Neuronal stem cell (in vitro differentiated cells): ENCODE measurements around the gene FBXO2.

Experiments
- DNase-seq: peaks from one replicate; pipeline ENCODE4 v3.0.0-alpha.2; 2013; ENCODE audit warnings: low spot score
- H2AFZ ChIP-seq: one replicate; pipeline ENCODE4 v1.6.1; 2013; ENCODE audit warnings: mild to moderate bottlenecking, low read length, inconsistent platforms
- H2AK5ac ChIP-seq: 2 replicates; pipeline ENCODE4 v1.6.1; 2013; ENCODE audit warnings: low read depth, mild to moderate bottlenecking, inconsistent platforms, low read length, moderate library complexity, mixed read lengths
- H2BK120ac ChIP-seq: 2 replicates; pipeline ENCODE4 v1.6.1; 2013; ENCODE audit warnings: low read depth, mild to moderate bottlenecking, inconsistent platforms, low read length, moderate library complexity, mixed read lengths
- H2BK12ac ChIP-seq: one replicate; pipeline ENCODE4 v1.6.1; 2013; ENCODE audit warnings: low read length, inconsistent platforms
- H2BK15ac ChIP-seq: 2 replicates; pipeline ENCODE4 v1.6.1; 2013; ENCODE audit warnings: mild to moderate bottlenecking, low read length, inconsistent platforms, mixed read lengths
- H2BK5ac ChIP-seq: one replicate; pipeline ENCODE4 v1.6.1; 2013; ENCODE audit warnings: inconsistent platforms, mild to moderate bottlenecking, low read length, moderate library complexity
- H3K14ac ChIP-seq: one replicate; pipeline ENCODE4 v1.6.1; 2013; ENCODE audit warnings: low read length, inconsistent platforms
- H3K18ac ChIP-seq: 2 replicates; pipeline ENCODE4 v1.6.1; 2013; ENCODE audit warnings: low read length, inconsistent platforms
- H3K23ac ChIP-seq: 2 replicates; pipeline ENCODE4 v1.6.1; 2013; ENCODE audit warnings: low read depth, mild to moderate bottlenecking, mixed read lengths, low read length, inconsistent platforms; ENCODE audit not compliant: poor library complexity
- H3K27ac ChIP-seq: replicated peaks from 3 replicates; pipeline ENCODE4 v1.5.1; 2013; ENCODE audit warnings: low read length, inconsistent platforms
- H3K27me3 ChIP-seq, 3 experiments: 2 replicates each; pipeline ENCODE4 v1.6.1; 2013; ENCODE audit warnings: low read length in 3 of 3, mild to moderate bottlenecking in 2 of 3, inconsistent platforms in 1 of 3, low read depth in 1 of 3, mixed read lengths in 1 of 3, moderate library complexity in 1 of 3; ENCODE audit not compliant: control insufficient read depth in 3 of 3, insufficient read depth in 3 of 3
- H3K36me3 ChIP-seq, 2 donors: replicated peaks in 1 of 2; 2 replicates each; pipeline ENCODE4 v1.6.1; 2013; ENCODE audit warnings: low read length in 2 of 2; ENCODE audit not compliant: control insufficient read depth in 2 of 2, insufficient read depth in 2 of 2
- H3K4ac ChIP-seq: 2 replicates; pipeline ENCODE4 v1.6.1; 2013; ENCODE audit warnings: inconsistent platforms, mild to moderate bottlenecking, low read length, moderate library complexity
- H3K4me1 ChIP-seq, 2 donors: 1 replicate in 1 of 2; 2 replicates in 1 of 2; pipeline ENCODE4 v1.6.1; 2013; ENCODE audit warnings: low read length in 2 of 2, low read depth in 1 of 2; ENCODE audit not compliant: control insufficient read depth in 2 of 2, insufficient read depth in 1 of 2
- H3K4me2 ChIP-seq: one replicate; pipeline ENCODE4 v1.6.1; 2013; ENCODE audit warnings: mild to moderate bottlenecking, low read length, inconsistent platforms; ENCODE audit not compliant: insufficient read depth, poor library complexity, severe bottlenecking
- H3K4me3 ChIP-seq, 2 donors: 2 replicates each; pipeline ENCODE4 v1.5.1; 2013; ENCODE audit warnings: low read length in 2 of 2, mild to moderate bottlenecking in 2 of 2, inconsistent platforms in 1 of 2, moderate library complexity in 1 of 2
- H3K79me1 ChIP-seq: one replicate; pipeline ENCODE4 v1.6.1; 2013; ENCODE audit warnings: low read depth, mild to moderate bottlenecking, inconsistent platforms, low read length, moderate library complexity
- H3K9ac ChIP-seq: one replicate; pipeline ENCODE4 v1.6.1; 2013; ENCODE audit warnings: mild to moderate bottlenecking, low read depth, low read length, inconsistent platforms; ENCODE audit not compliant: poor library complexity
- H3K9me3 ChIP-seq, 2 donors: replicated peaks in 1 of 2; 2 replicates each; pipeline versions ENCODE3 to v1.6.1; 2013; ENCODE audit warnings: low read length in 2 of 2, mild to moderate bottlenecking in 2 of 2, inconsistent platforms in 1 of 2, low read depth in 1 of 2, mixed read lengths in 1 of 2, moderate library complexity in 1 of 2; ENCODE audit not compliant: control insufficient read depth in 2 of 2, insufficient read depth in 1 of 2
- H4K8ac ChIP-seq: one replicate; pipeline ENCODE4 v1.6.1; 2013; ENCODE audit warnings: low read depth, mild to moderate bottlenecking, inconsistent platforms, low read length, moderate library complexity
- H4K91ac ChIP-seq: one replicate; pipeline ENCODE4 v1.6.1; 2013; ENCODE audit warnings: low read length, low read depth, mild to moderate bottlenecking, inconsistent platforms; ENCODE audit not compliant: poor library complexity
- WGBS, 2 donors: extraction: QIAGEN DNeasy Blood & Tissue Kit; methylation state at CpG; one replicate each; pipeline ENCODE4 v1.1.7; 2013; ENCODE audit warnings: missing lambda C conversion rate in 2 of 2, mixed read lengths in 1 of 2; ENCODE audit not compliant: insufficient read length in 2 of 2, insufficient replicate concordance in 1 of 2; ENCODE audit errors: extremely low coverage in 2 of 2; 5-methylcytosine and 5-hydroxymethylcytosine counted together

FBXO2 gene

GRCh38 chr1:11657654-11658053 is 3.4 kb upstream of the FBXO2 start:
- DNase-seq = no peak
- Histone ChIP-seq H4K8ac (no peak overlapping the region), H3K27me3 (peaks cover 2 to 18% (median 11%) of the 10 kb centered on the region in 3 experiments), H3K4me2 (no peak overlapping the region), H3K36me3 (peaks cover 10 to 28% of the 10 kb centered on the region in 2 donors), H2BK5ac (no peak overlapping the region), H2BK12ac (no peak overlapping the region), H2BK15ac (no peak overlapping the region), H3K4ac (no peak overlapping the region), H3K9me3 (no peaks in the 10 kb centered on the region), H3K23ac (no peak overlapping the region), H3K79me1 (peaks cover 2% of the 10 kb centered on the region), H3K4me1 (peaks cover 7 to 11% of the 10 kb centered on the region in 2 donors), H3K4me3 (no peak overlapping the region), H3K18ac (no peak overlapping the region), H4K91ac (no peak overlapping the region), H3K27ac (no peak overlapping the region), H2AK5ac (no peak overlapping the region), H3K9ac (no peak overlapping the region), H2AFZ (no peak overlapping the region), H3K14ac (no peak overlapping the region), H2BK120ac (no peak overlapping the region)
- WGBS, 2 donors = no CpG with 5 or more reads among the region's 6 CpGs

- WGBS, 2 donors = no CpG with 5 or more reads among the region's 45 CpGs
- peaks cover 4 to 43% (median 30%) of the 10 kb centered on the region in 3 experiments for H3K27me3 ChIP-seq
- DNase-seq = no peak
Observed at GRCh38 chr1:11654939-11655808, 945 bp upstream of the FBXO2 start.

DNA sequence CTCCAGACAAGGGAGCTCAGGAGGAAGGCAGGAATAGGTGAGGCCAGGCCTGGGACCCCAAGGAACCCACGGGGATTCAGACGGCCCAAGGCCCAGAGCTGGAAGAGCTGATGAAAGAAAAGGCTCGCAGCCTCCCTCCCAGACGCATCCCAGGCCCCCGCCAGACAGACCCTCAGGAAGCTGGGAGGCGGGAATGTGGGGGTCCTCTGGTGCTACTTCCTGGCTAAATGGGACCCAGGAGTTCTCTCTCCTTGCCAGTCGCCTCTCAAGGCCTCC is 430 bp downstream of the FBXO2 start:
- no peak overlapping the region for H4K8ac ChIP-seq
- no peaks in the 10 kb centered on the region for H3K79me1 ChIP-seq
- H4K91ac ChIP-seq = no peak overlapping the region
- peak overlapping the region; percentile 59 for H2BK15ac ChIP-seq
- H3K36me3 ChIP-seq = peaks cover 5 to 9% of the 10 kb centered on the region in 2 donors
- peaks cover 4 to 54% (median 40%) of the 10 kb centered on the region in 3 experiments for H3K27me3 ChIP-seq
- no peak for DNase-seq
- peak overlapping the region; percentile 71 for H3K4me2 ChIP-seq
- peak overlapping the region; percentile 94 for H3K14ac ChIP-seq
- H2BK120ac ChIP-seq = no peak overlapping the region
- H3K4ac ChIP-seq = no peak overlapping the region
- H3K23ac ChIP-seq = no peak overlapping the region
- H2BK5ac ChIP-seq = peak overlapping the region; percentile 46
- H2BK12ac ChIP-seq = no peak overlapping the region
- H2AFZ ChIP-seq = peak overlapping the region; percentile 94
- H2AK5ac ChIP-seq = peak overlapping the region; percentile 96
- H3K27ac ChIP-seq = no peak overlapping the region
- peaks cover 7 to 20% of the 10 kb centered on the region in 2 donors for H3K4me1 ChIP-seq
- no CpG with 5 or more reads among the region's 7 CpGs for WGBS, 2 donors
- H3K9ac ChIP-seq = peak overlapping the region; percentile 80
- no peaks in the 10 kb centered on the region for H3K9me3 ChIP-seq
- H3K18ac ChIP-seq = peak overlapping the region; percentile 91
- peak overlapping the region; percentile 74 to 88 for H3K4me3 ChIP-seq

More at GRCh38 chr1:11654939-11655808, 945 bp upstream of the FBXO2 start:
- Histone ChIP-seq H3K79me1 (no peaks in the 10 kb centered on the region), H3K4me3 (peak overlapping the region; percentile 74 to 87), H3K23ac (no peak overlapping the region), H3K14ac (peak overlapping the region; percentile 44), H2AFZ (peak overlapping the region; percentile 75), H3K27ac (no peak overlapping the region), H3K36me3 (peaks cover 5 to 16% of the 10 kb centered on the region in 2 donors), H4K91ac (no peak overlapping the region), H3K4me2 (peak overlapping the region; percentile 94), H4K8ac (no peak overlapping the region), H2BK5ac (no peak overlapping the region), H2BK120ac (no peak overlapping the region), H2AK5ac (no peak overlapping the region), H3K4me1 (peaks cover 7 to 16% of the 10 kb centered on the region in 2 donors), H3K18ac (peak overlapping the region; percentile 92), H3K9ac (peak overlapping the region; percentile 16), H3K4ac (no peak overlapping the region), H3K9me3 (no peaks in the 10 kb centered on the region), H2BK15ac (peak overlapping the region; percentile 73), H2BK12ac (no peak overlapping the region)

DNA sequence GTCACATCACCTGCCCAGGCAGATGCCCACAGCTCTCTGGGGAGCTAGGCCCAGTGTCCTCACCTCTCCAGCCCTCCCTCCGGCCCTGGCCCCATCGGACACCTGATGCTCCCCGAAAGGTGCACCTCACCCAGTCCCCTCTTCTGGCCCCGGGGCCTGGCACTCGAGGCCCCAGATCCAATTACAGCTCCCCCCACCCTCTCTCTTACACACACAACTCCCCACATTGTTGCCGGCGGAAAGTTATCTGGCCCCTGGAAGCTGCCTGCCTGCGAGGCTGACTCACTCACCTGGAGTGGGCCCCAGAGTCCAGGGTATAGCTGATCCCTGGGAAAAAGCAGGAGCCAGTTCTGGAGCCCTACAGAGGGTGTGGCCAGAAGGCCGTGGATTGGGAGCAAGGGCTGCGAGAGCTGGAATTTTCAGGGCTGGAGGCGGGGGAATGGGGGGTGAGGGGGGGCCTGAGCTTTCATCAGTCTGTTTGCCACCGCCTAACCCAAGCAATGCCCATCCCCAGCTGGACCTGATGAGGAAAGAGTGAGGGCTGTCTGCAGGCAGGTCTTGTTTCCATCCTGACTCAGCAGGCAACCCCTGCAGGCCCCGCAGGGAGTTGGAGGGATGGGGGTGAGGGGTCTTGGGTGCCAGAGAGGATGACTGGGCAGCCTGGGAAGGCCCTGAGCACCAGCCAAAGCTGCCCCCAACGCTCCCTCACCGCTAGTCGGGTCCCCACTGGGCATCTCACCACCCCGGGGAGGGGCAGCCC is 948 bp downstream of the FBXO2 start:
- Histone ChIP-seq H3K4me1 (peaks cover 7 to 24% of the 10 kb centered on the region in 2 donors), H3K36me3 (peaks cover 5 to 9% of the 10 kb centered on the region in 2 donors), H4K8ac (no peak overlapping the region), H2BK15ac (peak overlapping the region; percentile 59), H2BK5ac (peak overlapping the region; percentile 46), H3K9me3 (no peaks in the 10 kb centered on the region), H3K23ac (no peak overlapping the region), H3K4me3 (peak overlapping the region in 1 of 2 donors; percentile 88), H3K4me2 (peak overlapping the region; percentile 71), H3K27me3 (peaks cover 4 to 58% (median 44%) of the 10 kb centered on the region in 3 experiments), H2AK5ac (peak overlapping the region; percentile 96), H2AFZ (peak overlapping the region; percentile 94), H2BK12ac (no peak overlapping the region), H3K14ac (no peak overlapping the region), H3K18ac (peak overlapping the region; percentile 91), H2BK120ac (no peak overlapping the region), H3K27ac (no peak overlapping the region), H3K79me1 (no peaks in the 10 kb centered on the region), H4K91ac (no peak overlapping the region), H3K4ac (no peak overlapping the region), H3K9ac (no peak overlapping the region)
- WGBS, 2 donors = no CpG with 5 or more reads among the region's 17 CpGs
- no peak for DNase-seq
